Loucy (cell line): ENCODE results near the gene FAM156B.
A peak's percentile ranks its signal among the peaks of the same experiment; 100 is the strongest.
"Not testable (repeated sequence)": the region's sequence is repeated elsewhere in the genome, so short reads cannot be mapped to it uniquely, and the experiment has no call there.

ENCODE experiments used
- H2AFZ ChIP-seq: fragments of 200-600 bp; sonication (generic); 2 replicates; pipeline ENCODE4 v1.6.0; 2016; ENCODE audit warnings: antibody characterized with exemption, mild to moderate bottlenecking, low read length, moderate library complexity
- H3F3A ChIP-seq: fragments of 200-600 bp; 2 replicates; pipeline ENCODE4 v1.6.0; 2016; ENCODE audit warnings: antibody characterized with exemption, low read depth, mild to moderate bottlenecking
- H3K27me3 ChIP-seq: fragments of 200-600 bp; sonication (generic); 2 replicates; pipeline ENCODE4 v1.6.1; 2014; ENCODE audit warnings: low read length, mild to moderate bottlenecking; ENCODE audit not compliant: insufficient read depth, poor library complexity, severe bottlenecking
- H3K36me3 ChIP-seq: fragments of 200-600 bp; sonication (generic); 2 replicates; pipeline ENCODE4 v1.6.1; 2016; ENCODE audit warnings: low read length; ENCODE audit not compliant: insufficient read depth
- H3K4me1 ChIP-seq: fragments of 200-600 bp; sonication (generic); 2 replicates; pipeline ENCODE4 v1.5.1; 2014; ENCODE audit warnings: low read length, mild to moderate bottlenecking; ENCODE audit not compliant: insufficient read depth, poor library complexity, severe bottlenecking
- H3K4me2 ChIP-seq: fragments of 200-600 bp; sonication (generic); 2 replicates; pipeline ENCODE4 v1.6.0; 2014; ENCODE audit warnings: antibody characterized with exemption, low read length, low read depth, mild to moderate bottlenecking; ENCODE audit not compliant: poor library complexity, severe bottlenecking
- H3K4me3 ChIP-seq: fragments of 200-600 bp; sonication (generic); 2 replicates; pipeline ENCODE4 v1.5.1; 2014; ENCODE audit warnings: low read length, mild to moderate bottlenecking, mixed read lengths; ENCODE audit not compliant: poor library complexity, severe bottlenecking
- H3K79me2 ChIP-seq: fragments of 200-600 bp; sonication (generic); 2 replicates; pipeline ENCODE4 v1.6.1; 2014; ENCODE audit warnings: low read length; ENCODE audit not compliant: insufficient read depth
- H3K9ac ChIP-seq: fragments of 200-600 bp; sonication (generic); 2 replicates; pipeline ENCODE4 v1.6.0; 2014; ENCODE audit warnings: mild to moderate bottlenecking, low read depth, low read length, moderate library complexity; ENCODE audit not compliant: poor library complexity, severe bottlenecking
- H3K9me2 ChIP-seq: fragments of 200-600 bp; sonication (generic); replicated peaks from 2 replicates; pipeline ENCODE4 v1.6.1; 2016; ENCODE audit warnings: low read depth, low read length, mixed read lengths
- H3K9me3 ChIP-seq: fragments of 200-600 bp; sonication (generic); 2 replicates; pipeline ENCODE4 v1.6.1; 2014; ENCODE audit warnings: mild to moderate bottlenecking, antibody characterized with exemption, low read length, low read depth; ENCODE audit not compliant: insufficient read depth
- H4K20me1 ChIP-seq: fragments of 200-600 bp; sonication (generic); 2 replicates; pipeline ENCODE4 v1.6.0; 2014; ENCODE audit warnings: antibody characterized with exemption, low read length, mild to moderate bottlenecking; ENCODE audit not compliant: insufficient read depth, poor library complexity, severe bottlenecking
- EZH2phosphoT487 ChIP-seq: fragments of 200-600 bp; IDR thresholded peaks from 2 replicates; pipeline ENCODE4 v1.6.1; 2018; ENCODE audit warnings: antibody characterized with exemption, mild to moderate bottlenecking, moderate library complexity, borderline replicate concordance
- TF ChIP-seq, protein P1 (sequence below): fragments of 200-600 bp; sonication (generic); conservative IDR thresholded peaks from 2 replicates; pipeline ENCODE4 v1.5.1; 2014; ENCODE audit warnings: mild to moderate bottlenecking, antibody characterized with exemption, low read length

The FAM156B gene

DNA sequence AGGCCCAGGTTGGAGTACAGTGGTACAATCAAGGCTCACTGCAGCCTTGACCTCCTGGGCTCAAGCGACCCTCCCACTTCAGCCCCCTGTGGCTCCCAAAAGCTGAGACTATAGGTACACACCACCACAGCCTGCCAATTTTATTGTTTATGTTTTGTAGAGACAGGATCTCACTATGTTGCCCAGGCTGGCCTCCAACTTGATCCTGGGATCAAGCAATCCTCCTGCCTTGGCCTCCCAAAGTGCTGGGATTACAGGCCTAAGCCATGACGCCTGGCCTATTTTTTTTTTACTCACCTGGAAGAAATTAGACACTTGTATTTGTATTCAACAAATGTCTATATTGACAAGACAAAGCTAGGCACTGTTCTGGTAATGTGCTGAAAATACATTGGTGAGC, 36.1 kb downstream of the FAM156B start:
- no peaks in the 10 kb centered on the region for H3K9me2 ChIP-seq
- no peaks in the 10 kb centered on the region for H3K9me3 ChIP-seq
- no peaks in the 10 kb centered on the region for H4K20me1 ChIP-seq
- no peak overlapping the region for H2AFZ ChIP-seq
- no peaks in the 10 kb centered on the region for H3K36me3 ChIP-seq
- no peak for TF ChIP-seq EZH2phosphoT487
- TF ChIP-seq, protein P1, sequence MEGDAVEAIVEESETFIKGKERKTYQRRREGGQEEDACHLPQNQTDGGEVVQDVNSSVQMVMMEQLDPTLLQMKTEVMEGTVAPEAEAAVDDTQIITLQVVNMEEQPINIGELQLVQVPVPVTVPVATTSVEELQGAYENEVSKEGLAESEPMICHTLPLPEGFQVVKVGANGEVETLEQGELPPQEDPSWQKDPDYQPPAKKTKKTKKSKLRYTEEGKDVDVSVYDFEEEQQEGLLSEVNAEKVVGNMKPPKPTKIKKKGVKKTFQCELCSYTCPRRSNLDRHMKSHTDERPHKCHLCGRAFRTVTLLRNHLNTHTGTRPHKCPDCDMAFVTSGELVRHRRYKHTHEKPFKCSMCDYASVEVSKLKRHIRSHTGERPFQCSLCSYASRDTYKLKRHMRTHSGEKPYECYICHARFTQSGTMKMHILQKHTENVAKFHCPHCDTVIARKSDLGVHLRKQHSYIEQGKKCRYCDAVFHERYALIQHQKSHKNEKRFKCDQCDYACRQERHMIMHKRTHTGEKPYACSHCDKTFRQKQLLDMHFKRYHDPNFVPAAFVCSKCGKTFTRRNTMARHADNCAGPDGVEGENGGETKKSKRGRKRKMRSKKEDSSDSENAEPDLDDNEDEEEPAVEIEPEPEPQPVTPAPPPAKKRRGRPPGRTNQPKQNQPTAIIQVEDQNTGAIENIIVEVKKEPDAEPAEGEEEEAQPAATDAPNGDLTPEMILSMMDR = no peak
- no peaks in the 10 kb centered on the region for H3K4me1 ChIP-seq
- H3F3A ChIP-seq = no peaks in the 10 kb centered on the region
- no peaks in the 10 kb centered on the region for H3K79me2 ChIP-seq
- H3K27me3 ChIP-seq = no peaks in the 10 kb centered on the region
- no peak overlapping the region for H3K9ac ChIP-seq
- H3K4me3 ChIP-seq = no peak overlapping the region
- H3K4me2 ChIP-seq = no peak overlapping the region

DNA sequence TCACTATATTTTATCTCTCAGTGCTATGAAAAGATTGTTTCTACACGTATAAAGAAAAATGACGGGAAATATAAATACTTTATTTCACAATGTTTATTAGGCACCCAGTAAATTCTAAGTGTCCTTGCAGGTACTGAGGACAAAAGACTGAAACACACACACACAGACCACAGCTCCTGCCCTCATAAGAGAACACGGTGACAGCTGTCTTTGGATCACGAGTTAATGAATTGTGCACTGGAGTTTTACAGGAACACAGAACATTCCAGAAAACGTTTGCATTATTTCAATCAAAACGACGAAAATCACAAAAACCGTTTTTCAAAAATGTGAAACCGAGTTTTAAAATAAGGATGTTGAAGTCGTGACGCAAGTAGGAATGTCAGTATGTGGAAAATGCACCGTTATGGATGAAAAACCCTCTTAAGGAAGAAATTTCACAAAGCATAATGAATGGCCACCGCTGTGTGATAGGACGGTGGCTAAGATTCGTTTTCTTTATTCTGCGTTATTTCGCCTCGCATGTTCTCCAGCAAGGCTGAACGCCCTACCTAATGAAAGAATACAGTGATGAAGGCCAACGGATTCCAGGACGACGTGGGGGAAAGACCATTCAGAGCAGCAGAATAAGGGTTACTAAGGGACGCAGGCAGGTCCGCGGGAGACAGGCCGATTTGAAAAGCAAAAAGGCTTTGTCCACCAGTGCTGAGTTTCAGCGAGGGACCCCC, 37.0 kb downstream of the FAM156B start:
- Histone ChIP-seq H3K9ac (peak overlapping the region; percentile 79), H3K4me1 (no peaks in the 10 kb centered on the region), H3K79me2 (no peaks in the 10 kb centered on the region), H3K4me3 (peak overlapping the region; percentile 86), H3K36me3 (no peaks in the 10 kb centered on the region), H4K20me1 (no peaks in the 10 kb centered on the region), H3K27me3 (no peaks in the 10 kb centered on the region), H3K4me2 (peak overlapping the region; percentile 88), H3K9me3 (no peaks in the 10 kb centered on the region), H2AFZ (peak overlapping the region; percentile 96), H3F3A (no peaks in the 10 kb centered on the region), H3K9me2 (no peaks in the 10 kb centered on the region)
- no peak for TF ChIP-seq EZH2phosphoT487
- TF ChIP-seq, protein P1 = no peak

DNA sequence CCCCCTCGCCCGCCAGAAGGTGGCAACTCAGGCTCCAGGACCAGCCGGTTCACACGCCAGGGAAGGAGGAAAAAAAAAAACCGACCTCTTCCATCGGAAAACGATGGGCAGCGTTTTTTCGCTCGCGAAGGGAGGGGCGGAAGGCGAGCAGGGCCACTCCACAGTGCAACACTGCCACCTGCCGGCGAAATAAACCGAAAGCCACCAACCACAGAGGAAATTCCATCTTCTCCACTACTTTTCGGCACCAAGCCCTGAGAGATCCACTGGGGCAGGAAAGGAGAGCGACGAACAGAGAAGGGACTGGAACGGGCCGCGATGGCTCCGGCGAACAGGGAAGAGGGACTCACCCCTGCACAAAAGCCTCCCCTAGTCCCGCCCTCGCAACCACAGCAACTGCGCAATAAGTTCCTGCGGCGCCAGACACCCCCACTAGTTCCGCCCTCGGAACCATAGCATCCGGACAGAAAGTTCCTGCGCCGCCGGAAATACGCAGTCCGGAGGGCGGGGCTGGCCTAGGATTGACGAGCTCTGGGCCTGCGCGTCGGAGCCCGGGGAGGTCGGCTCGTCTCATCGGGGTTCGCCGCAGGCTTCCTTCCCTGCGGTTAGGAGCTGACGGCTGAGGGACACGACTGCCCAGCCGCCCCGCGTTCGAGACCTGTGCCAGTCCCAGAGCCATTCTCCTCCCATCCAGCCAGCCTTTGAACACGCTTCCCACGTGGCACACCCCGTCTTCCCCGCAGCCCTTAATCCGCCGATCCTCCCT, 37.8 kb downstream of the FAM156B start:
- Histone ChIP-seq H3K9me2 (no peaks in the 10 kb centered on the region), H3K79me2 (no peaks in the 10 kb centered on the region), H3K4me1 (no peaks in the 10 kb centered on the region), H3K9ac (peak overlapping the region; percentile 79), H3K36me3 (no peaks in the 10 kb centered on the region), H3F3A (no peaks in the 10 kb centered on the region), H4K20me1 (no peaks in the 10 kb centered on the region), H3K4me2 (peak overlapping the region; percentile 88), H3K9me3 (no peaks in the 10 kb centered on the region), H3K27me3 (no peaks in the 10 kb centered on the region), H3K4me3 (peak overlapping the region; percentile 86), H2AFZ (peak overlapping the region; percentile 96)
- TF ChIP-seq, protein P1 = peak; percentile 76
- no peak for TF ChIP-seq EZH2phosphoT487

DNA sequence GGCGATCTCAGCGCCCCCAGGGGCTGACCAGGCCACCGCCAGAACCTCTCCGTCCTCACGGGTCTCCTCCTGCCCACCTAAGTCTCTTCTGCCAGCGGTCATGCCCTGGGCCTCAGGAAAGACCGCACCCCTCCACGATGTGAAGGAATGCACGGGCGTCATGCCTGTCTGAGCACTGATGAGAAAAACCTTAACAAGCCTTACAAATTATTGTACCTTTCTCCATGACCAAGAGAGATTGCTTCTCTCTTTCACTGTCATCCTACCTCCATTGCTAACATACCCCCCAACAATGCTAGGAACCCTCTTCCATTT, 38.3 kb downstream of the FAM156B start:
- not testable (repeated sequence) for H4K20me1 ChIP-seq, H3K4me1 ChIP-seq, H3K27me3 ChIP-seq, H3F3A ChIP-seq, H3K79me2 ChIP-seq, H3K9me2 ChIP-seq, H3K9me3 ChIP-seq, H3K36me3 ChIP-seq
- Histone ChIP-seq H2AFZ (peak overlapping the region; percentile 90; the same call in 1 of the 2 replicates), H3K4me3 (peak overlapping the region; percentile 86), H3K4me2 (peak overlapping the region; percentile 83), H3K9ac (peak overlapping the region; percentile 79)

DNA sequence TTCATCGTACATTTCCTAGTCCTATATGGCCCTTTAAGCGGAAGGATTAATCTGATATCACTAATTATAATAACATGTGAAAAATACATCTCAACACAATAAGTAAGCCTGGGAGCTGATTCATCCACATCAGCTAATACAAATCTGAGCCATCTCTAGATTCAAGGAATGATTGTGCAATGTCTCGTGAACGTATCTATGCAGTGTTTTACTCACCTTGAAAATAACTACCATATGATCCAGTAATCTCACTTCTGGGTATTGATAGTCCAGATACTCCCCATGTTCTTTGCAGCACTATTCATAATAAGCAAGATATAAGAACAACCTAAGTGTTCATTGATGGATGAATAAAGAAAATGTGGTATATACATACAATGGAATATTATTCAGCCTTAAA, 43.6 kb downstream of the FAM156B start:
- H3K9me2 ChIP-seq, H3K27me3 ChIP-seq, H3K4me3 ChIP-seq, H3K4me2 ChIP-seq, H2AFZ ChIP-seq, H3F3A ChIP-seq, H3K9ac ChIP-seq, H3K4me1 ChIP-seq, H3K79me2 ChIP-seq, H4K20me1 ChIP-seq, H3K36me3 ChIP-seq, H3K9me3 ChIP-seq: not testable (repeated sequence)
